Measurements from ENCODE around the gene CHFR.
"Not testable (repeated sequence)": the region's sequence is repeated elsewhere in the genome, so short reads cannot be mapped to it uniquely, and the experiment has no call there.

CHFR gene

GRCh38 chr12:132814232-132814631, 73.2 kb downstream of the CHFR start:
- TF ChIP-seq CTCF (conservative IDR thresholded peaks at IDR 0.05), result no peak
- no peak for TF ChIP-seq ZFX (IDR thresholded peaks at IDR 0.05)
- H3K27ac ChIP-seq, result no peak overlapping the region

- no peak for TF ChIP-seq CTCF (conservative IDR thresholded peaks at IDR 0.05)
- TF ChIP-seq ZFX (IDR thresholded peaks at IDR 0.05), result no peak
Observed at GRCh38 chr12:132813443-132813842, 74.0 kb downstream of the CHFR start.

GRCh38 chr12:132812631-132813305, 74.6 kb downstream of the CHFR start:
- no peak overlapping the region for H3K27ac ChIP-seq
- TF ChIP-seq ZFX (IDR thresholded peaks at IDR 0.05), result no peak
- no peak for TF ChIP-seq CTCF (conservative IDR thresholded peaks at IDR 0.05)

More at GRCh38 chr12:132813443-132813842, 74.0 kb downstream of the CHFR start:
- H3K27ac ChIP-seq, result no peak overlapping the region

GRCh38 chr12:132809391-132809790, 78.0 kb downstream of the CHFR start:
- not testable (repeated sequence) for H3K27ac ChIP-seq

- TF ChIP-seq CTCF (conservative IDR thresholded peaks at IDR 0.05) (no peak), ZFX (IDR thresholded peaks at IDR 0.05) (no peak)
- H3K27ac ChIP-seq, result no peak overlapping the region
Observed at GRCh38 chr12:132807295-132808092, 79.9 kb downstream of the CHFR start.

- TF ChIP-seq ZFX (IDR thresholded peaks at IDR 0.05) (no peak), CTCF (conservative IDR thresholded peaks at IDR 0.05) (no peak)
- H3K27ac ChIP-seq, result no peak overlapping the region
Observed at GRCh38 chr12:132806857-132807256, 80.5 kb downstream of the CHFR start.

GRCh38 chr12:132804426-132804861, 83.0 kb downstream of the CHFR start:
- no peak overlapping the region for H3K27ac ChIP-seq
- no peak for TF ChIP-seq ZFX (IDR thresholded peaks at IDR 0.05)
- no peak for TF ChIP-seq CTCF (conservative IDR thresholded peaks at IDR 0.05)

Measured in C4-2B (cell line).